ENCODE measurements around the gene SVOPL.

SVOPL gene

GRCh38 chr7:138602451-138602850 is 98.7 kb downstream of the SVOPL start:
- FAIRE-seq: no peak

- FAIRE-seq: no peak
Observed at GRCh38 chr7:138595454-138595853, 105.7 kb downstream of the SVOPL start.

- FAIRE-seq: no peak
Observed at GRCh38 chr7:138590154-138590553, 111.0 kb downstream of the SVOPL start.

GRCh38 chr7:138588986-138589385 is 112.2 kb downstream of the SVOPL start:
- no peak for FAIRE-seq

GRCh38 chr7:138587485-138587884 is 113.7 kb downstream of the SVOPL start:
- FAIRE-seq: no peak

GRCh38 chr7:138585283-138585993 is 115.7 kb downstream of the SVOPL start:
- no peak for FAIRE-seq

GRCh38 chr7:138584696-138585095 is 116.5 kb downstream of the SVOPL start:
- no peak for FAIRE-seq

GRCh38 chr7:138584283-138584682 is 116.9 kb downstream of the SVOPL start:
- no peak for FAIRE-seq

- no peak for FAIRE-seq
Observed at GRCh38 chr7:138581065-138581464, 120.1 kb downstream of the SVOPL start.

GRCh38 chr7:138579671-138580070 is 121.5 kb downstream of the SVOPL start:
- FAIRE-seq: no peak

GRCh38 chr7:138579136-138579535 is 122.0 kb downstream of the SVOPL start:
- FAIRE-seq: no peak

- no peak for FAIRE-seq
Observed at GRCh38 chr7:138575897-138576428, 125.2 kb downstream of the SVOPL start.

- FAIRE-seq: no peak
Observed at GRCh38 chr7:138573741-138574140, 127.4 kb downstream of the SVOPL start.

- no peak for FAIRE-seq
Observed at GRCh38 chr7:138570715-138571114, 130.4 kb downstream of the SVOPL start.

- no peak for FAIRE-seq
Observed at GRCh38 chr7:138569418-138569817, 131.7 kb downstream of the SVOPL start.

- FAIRE-seq: no peak
Observed at GRCh38 chr7:138568655-138569054, 132.5 kb downstream of the SVOPL start.

- FAIRE-seq: no peak
Observed at GRCh38 chr7:138565451-138566114, 135.6 kb downstream of the SVOPL start.

- no peak for FAIRE-seq
Observed at GRCh38 chr7:138565071-138565450, 136.1 kb downstream of the SVOPL start.

GRCh38 chr7:138564365-138564764 is 136.8 kb downstream of the SVOPL start:
- no peak for FAIRE-seq

GRCh38 chr7:138563808-138564207 is 137.4 kb downstream of the SVOPL start:
- FAIRE-seq: no peak

GRCh38 chr7:138559448-138559847 is 141.7 kb downstream of the SVOPL start:
- no peak for FAIRE-seq

- FAIRE-seq: no peak
Observed at GRCh38 chr7:138556771-138557484, 144.2 kb downstream of the SVOPL start.

GRCh38 chr7:138555684-138556083 is 145.5 kb downstream of the SVOPL start:
- FAIRE-seq: no peak

GRCh38 chr7:138554674-138555073 is 146.5 kb downstream of the SVOPL start:
- FAIRE-seq: no peak

All from islet of Langerhans (tissue), 1 donor.